HepG2 (cell line): Measurements from ENCODE around the gene LRBA. TPM values are rescaled to one million over a fixed set of nuclear protein-coding genes. Genes with fewer than 3 reads are reported as not detected.

Source experiments
- ATAC-seq: fragments of 200-7000 bp; cut with Tn5 transposase; 3 replicates; pipeline ENCODE4 v1.9.1; 2020; ENCODE audit warnings: mild to moderate bottlenecking, moderate library complexity
- BruUV-seq: library from RNA; stranded (reverse); fragments of 400-500 nt; replicated peaks from 2 replicates; lab custom pipeline; 2021; lab: Mats Ljungman, UMichigan
- CTCF ChIA-PET: fragments of 300-600 bp; formaldehyde crosslinking; extraction: SDS; loops from one replicate; lab custom pipeline; 2021; ENCODE audit warnings: low total read pairs, inconsistent platforms, low intra/inter-chr PET ratio; lab: Yijun Ruan, JAX
- POLR2A ChIA-PET: fragments of 350-600 bp; sonication (Branson Sonifier 250); formaldehyde crosslinking; loops from one replicate; lab custom pipeline; 2020; ENCODE audit warnings: antibody characterized with exemption, inconsistent platforms; lab: Yijun Ruan, JAX
- DNase-seq: peaks from one replicate; pipeline ENCODE4 v3.0.0-alpha.2; 2015; ENCODE audit warnings: low spot score
- FAIRE-seq: peaks from 3 replicates; lab custom pipeline; 2011; peaks lifted over from hg19 to GRCh38; lab: Jason Lieb, UNC
- H2AFZ ChIP-seq: one replicate; pipeline ENCODE4 v1.6.1; 2011; ENCODE audit warnings: low read length, inconsistent platforms
- H3K27ac ChIP-seq: fragments of 300-600 bp; 3 replicates; pipeline ENCODE4 v1.8.0; 2011; ENCODE audit warnings: mixed run types, mild to moderate bottlenecking, mixed read lengths, low read length, inconsistent platforms; ENCODE audit not compliant: insufficient read depth; ENCODE audit errors: extremely low read length
- H3K27me3 ChIP-seq, 2 experiments: fragments of 200-600 bp in 1 of 2; 2 replicates in 1 of 2; 3 replicates in 1 of 2; pipeline versions ENCODE4 v1.6.0 to v1.8.0; 2011; ENCODE audit warnings: low read length in 2 of 2, mild to moderate bottlenecking in 2 of 2, moderate library complexity in 2 of 2, inconsistent platforms in 1 of 2; ENCODE audit not compliant: insufficient read depth in 2 of 2, control insufficient read depth in 1 of 2
- H3K36me3 ChIP-seq, 2 experiments: fragments of 200-600 bp in 1 of 2; replicated peaks in 1 of 2; 2 replicates in 1 of 2; 3 replicates in 1 of 2; pipeline versions ENCODE4 v1.5.1 to v1.8.0; 2011; ENCODE audit warnings: low read length in 2 of 2, inconsistent platforms in 1 of 2; ENCODE audit not compliant: insufficient read depth in 2 of 2, control insufficient read depth in 1 of 2
- H3K4me1 ChIP-seq: 2 replicates; pipeline ENCODE4 v1.5.1; 2012; ENCODE audit warnings: low read length, inconsistent platforms; ENCODE audit not compliant: insufficient read depth
- H3K4me2 ChIP-seq: 2 replicates; pipeline ENCODE4 v1.6.0; 2011; ENCODE audit warnings: low read depth, low read length, inconsistent platforms
- H3K4me3 ChIP-seq, 3 experiments: fragments of 200-600 bp in 1 of 3; sonication (generic), shearing (Covaris generic) in 1 of 3; replicated peaks in 1 of 3; 2 replicates each; pipeline ENCODE4 v1.5.1; 2011 to 2016; ENCODE audit warnings: low read length in 3 of 3, inconsistent platforms in 2 of 3, low read depth in 2 of 3, mild to moderate bottlenecking in 2 of 3, control low read depth in 1 of 3, mixed read lengths in 1 of 3; ENCODE audit not compliant: insufficient read depth in 1 of 3
- H3K79me2 ChIP-seq: one replicate; pipeline ENCODE4 v1.6.1; 2011; ENCODE audit warnings: low read length, inconsistent platforms; ENCODE audit not compliant: insufficient read depth
- H3K9ac ChIP-seq: 2 replicates; pipeline ENCODE4 v1.6.0; 2011; ENCODE audit warnings: mild to moderate bottlenecking, low read depth, low read length, inconsistent platforms; ENCODE audit not compliant: insufficient read depth
- H3K9me3 ChIP-seq: 2 replicates; pipeline ENCODE4 v1.5.1; 2012; ENCODE audit warnings: mild to moderate bottlenecking, low read length
- H4K20me1 ChIP-seq: 2 replicates; pipeline ENCODE4 v1.6.0; 2011; ENCODE audit warnings: inconsistent platforms, mild to moderate bottlenecking, low read length, moderate library complexity; ENCODE audit not compliant: insufficient read depth
- ELK4 ChIP-seq: sonication (generic); formaldehyde crosslinking; IDR thresholded peaks from 2 replicates; pipeline ENCODE4 v1.9.0; 2021; ENCODE audit warnings: missing genetic modification reagents, borderline replicate concordance
- HNF1B ChIP-seq: sonication (generic); formaldehyde crosslinking; IDR thresholded peaks from 2 replicates; pipeline ENCODE4 v1.5.1; 2020; ENCODE audit warnings: mild to moderate bottlenecking, moderate library complexity, missing genetic modification reagents
- ONECUT2 ChIP-seq: sonication (generic); formaldehyde crosslinking; IDR thresholded peaks from 2 replicates; pipeline ENCODE4 v1.4.0; 2020; ENCODE audit warnings: missing genetic modification reagents
- PBX2 ChIP-seq: IDR thresholded peaks from 2 replicates; pipeline ENCODE4 v1.6.1; 2016; ENCODE audit warnings: control low read depth
- PBX3 ChIP-seq: sonication (generic); formaldehyde crosslinking; IDR thresholded peaks from 2 replicates; pipeline ENCODE4 v1.8.1; 2023; ENCODE audit warnings: missing genetic modification reagents, inconsistent platforms, borderline replicate concordance
- THAP9 ChIP-seq: sonication (generic); formaldehyde crosslinking; IDR thresholded peaks from 2 replicates; pipeline ENCODE4; 2020; ENCODE audit warnings: missing genetic modification reagents, mild to moderate bottlenecking, borderline replicate concordance
- ZBTB42 ChIP-seq: sonication (generic); formaldehyde crosslinking; IDR thresholded peaks from 2 replicates; pipeline ENCODE4 v1.5.0; 2020; ENCODE audit warnings: mild to moderate bottlenecking, missing genetic modification reagents
- ZNF484 ChIP-seq: sonication (generic); formaldehyde crosslinking; IDR thresholded peaks from 2 replicates; pipeline ENCODE4 v1.5.1; 2020; ENCODE audit warnings: mild to moderate bottlenecking, low read depth, missing genetic modification reagents, borderline replicate concordance
- ZNF513 ChIP-seq: sonication (generic); formaldehyde crosslinking; conservative IDR thresholded peaks from 2 replicates; pipeline ENCODE4 v1.5.0; 2020; ENCODE audit warnings: missing genetic modification reagents
- ZNF639 ChIP-seq: conservative IDR thresholded peaks from 2 replicates; pipeline ENCODE4 v1.6.1; 2018; ENCODE audit warnings: missing genetic modification reagents
- in situ Hi-C: cut with HindIII; loops from 2 replicates; pipeline ENCODE4 v1.10.0; 2017; ENCODE audit warnings: low pct_unique_long_range_greater_than_20kb; ENCODE audit not compliant: extremely low pct_ligation_motif_present
- intact Hi-C: fragments of 100-400 bp; cut with micrococcal nuclease; formaldehyde crosslinking; loops from one replicate; pipeline ENCODE4 v1.10.0; 2022; ENCODE audit not compliant: unreplicated experiment
- polyA plus RNA-seq, 8 experiments: library from polyadenylated mRNA; depleted of rRNA in 3 of 8; stranded (reverse) in 7 of 8; unstranded in 1 of 8; fragments of >200 nt; fragmentation: Illumina TruSeq in 4 of 8; extraction: Trizol in 4 of 8; gene quantifications; 2 replicates each; pipeline versions ENCODE4 v1.2.1 to v1.2.3, GENCODE V29; 2011 to 2016; ENCODE audit warnings: low read depth in 4 of 8, missing spikeins in 1 of 8, mixed read lengths in 1 of 8; ENCODE audit not compliant: insufficient read depth in 1 of 8
- total RNA-seq, 5 experiments: library from RNA; depleted of rRNA; stranded (reverse); fragments of >200 nt; fragmentation: Illumina TruSeq; extraction: Trizol; gene quantifications; 2 replicates each; pipeline ENCODE4 v1.2.3, GENCODE V29; 2016; ENCODE audit warnings: low read depth in 1 of 5

Gene LRBA
- total and polyA plus RNA-seq, 2 of the 13 experiments (the other 11 are each of a cell fraction or from before 2014, with no cell fraction given): 21.0 to 37.2 TPM

- H3K4me1 ChIP-seq: no peaks in the 10 kb centered on the region
- H3K4me3 ChIP-seq: no peak overlapping the region
- no peak overlapping the region for H2AFZ ChIP-seq
- H3K27ac ChIP-seq: no peak overlapping the region
- no peak overlapping the region for H3K4me2 ChIP-seq
- no peak overlapping the region for H3K9ac ChIP-seq
- in situ Hi-C loops: no loop called here
- H3K9me3 ChIP-seq: no peaks in the 10 kb centered on the region
- no peaks in the 10 kb centered on the region for H3K27me3 ChIP-seq
- no TSS peak for BruUV-seq
- H3K79me2 ChIP-seq: no peaks in the 10 kb centered on the region
- no peaks in the 10 kb centered on the region for H3K36me3 ChIP-seq
- DNase-seq (no peak), ATAC-seq (no peak), FAIRE-seq (no peak)
- no peaks in the 10 kb centered on the region for H4K20me1 ChIP-seq
- POLR2A ChIA-PET: no interaction called here
- CTCF ChIA-PET: no interaction called here
- intact Hi-C loops: no loop called here
- TF ChIP-seq PBX3 (CRISPR knock-in tag): no peak
- no peak for TF ChIP-seq THAP9 (CRISPR knock-in tag)
- no peak for TF ChIP-seq ZBTB42 (CRISPR knock-in tag)
- no peak for TF ChIP-seq ZNF484
- TF ChIP-seq ZNF513 (CRISPR knock-in tag): no peak
- TF ChIP-seq ZNF639 (CRISPR knock-in tag): no peak
- no peak for TF ChIP-seq PBX2 (CRISPR knock-in tag)
- no peak for TF ChIP-seq ONECUT2 (CRISPR knock-in tag)
- TF ChIP-seq HNF1B (CRISPR knock-in tag): no peak
- TF ChIP-seq ELK4 (CRISPR knock-in tag): no peak
Measured at GRCh38 chr4:150495550-150495949, 519.5 kb downstream of the LRBA start.
